Keratinocyte (primary cell): ENCODE data around the gene SBNO1. TPM values are rescaled to one million over a fixed set of nuclear protein-coding genes. Genes with fewer than 3 reads are reported as not detected.

Experiments
- DNase-seq: peaks from one replicate; pipeline ENCODE4 v3.0.0-alpha.2; 2011; ENCODE audit warnings: low read depth, missing footprints, low spot score
- FAIRE-seq: peaks from 2 replicates; lab custom pipeline; 2011; peaks lifted over from hg19 to GRCh38; lab: Jason Lieb, UNC
- H2AFZ ChIP-seq: 2 replicates; pipeline ENCODE4 v1.6.0; 2012; ENCODE audit warnings: low read length, control low read depth, inconsistent platforms; ENCODE audit not compliant: control insufficient read depth
- H3K27ac ChIP-seq: 2 replicates; pipeline ENCODE4 v1.5.1; 2011; ENCODE audit warnings: low read length; ENCODE audit not compliant: control insufficient read depth, insufficient read depth
- H3K27me3 ChIP-seq: 3 replicates; pipeline ENCODE4 v1.6.0; 2011; ENCODE audit warnings: low read length; ENCODE audit not compliant: control insufficient read depth, insufficient read depth; ENCODE audit errors: extremely low read depth
- H3K36me3 ChIP-seq, 2 experiments: 2 replicates in 1 of 2; 3 replicates in 1 of 2; pipeline ENCODE4 v1.5.1; 2011; ENCODE audit warnings: low read length in 2 of 2, mild to moderate bottlenecking in 1 of 2; ENCODE audit not compliant: control insufficient read depth in 2 of 2, insufficient read depth in 2 of 2; ENCODE audit errors: extremely low read depth in 1 of 2
- H3K4me1 ChIP-seq: 3 replicates; pipeline ENCODE4 v1.5.1; 2011; ENCODE audit warnings: low read length; ENCODE audit not compliant: control insufficient read depth, insufficient read depth; ENCODE audit errors: extremely low read depth
- H3K4me2 ChIP-seq: 3 replicates; pipeline ENCODE4 v1.6.0; 2011; ENCODE audit warnings: low read depth, low read length; ENCODE audit not compliant: control insufficient read depth, insufficient read depth; ENCODE audit errors: extremely low read depth
- H3K4me3 ChIP-seq, 3 experiments: fragments of 200-600 bp in 1 of 3; sonication (generic) in 1 of 3; 2 replicates in 2 of 3; 3 replicates in 1 of 3; pipeline ENCODE4 v1.5.1; 2011 to 2016; ENCODE audit warnings: low read length in 3 of 3, mild to moderate bottlenecking in 3 of 3, control low read depth in 2 of 3, inconsistent platforms in 1 of 3, low read depth in 1 of 3, mixed read lengths in 1 of 3, mixed run types in 1 of 3, moderate library complexity in 1 of 3; ENCODE audit not compliant: control insufficient read depth in 2 of 3, insufficient read depth in 2 of 3; ENCODE audit errors: extremely low read depth in 1 of 3
- H3K79me2 ChIP-seq: 2 replicates; pipeline ENCODE4 v1.6.0; 2012; ENCODE audit warnings: low read length; ENCODE audit not compliant: control insufficient read depth, insufficient read depth
- H3K9ac ChIP-seq: 3 replicates; pipeline ENCODE4 v1.6.0; 2011; ENCODE audit warnings: low read length; ENCODE audit not compliant: control insufficient read depth, insufficient read depth; ENCODE audit errors: extremely low read depth
- H3K9me1 ChIP-seq: 3 replicates; pipeline ENCODE4 v1.6.0; 2011; ENCODE audit warnings: low read length; ENCODE audit not compliant: control insufficient read depth, insufficient read depth; ENCODE audit errors: extremely low read depth
- H3K9me3 ChIP-seq: 2 replicates; pipeline ENCODE4 v1.5.1; 2012; ENCODE audit warnings: low read depth, low read length; ENCODE audit not compliant: control insufficient read depth
- H4K20me1 ChIP-seq: 3 replicates; pipeline ENCODE4 v1.6.0; 2011; ENCODE audit warnings: low read length; ENCODE audit not compliant: control insufficient read depth, insufficient read depth; ENCODE audit errors: extremely low read depth
- EZH2 ChIP-seq: IDR thresholded peaks from one replicate; pipeline ENCODE4 v1.6.1; 2012; ENCODE audit warnings: inconsistent platforms, mild to moderate bottlenecking, low read length, moderate library complexity
- dilution Hi-C: fragments of 300-500 bp; cut with MboI; formaldehyde crosslinking; loops from one replicate; pipeline ENCODE4 v1.7.0; 2020; ENCODE audit warnings: low sequenced_read_pairs; ENCODE audit not compliant: extremely low pct_ligation_motif_present
- polyA plus RNA-seq, 5 experiments: library from polyadenylated mRNA; depleted of rRNA in 3 of 5; stranded (reverse) in 3 of 5; stranded (forward) in 1 of 5; unstranded in 1 of 5; fragments of >200 nt; gene quantifications; 1 replicate in 1 of 5; 2 replicates in 3 of 5; 3 replicates in 1 of 5; pipeline versions ENCODE4 v1.2.1 to v1.2.3, GENCODE V29; 2011 to 2012; ENCODE audit warnings: missing spikeins in 2 of 5, low read depth in 1 of 5, low replicate concordance in 1 of 5
- small RNA-seq, 3 experiments: library from RNA; depleted of rRNA; stranded (forward); fragments of <200 nt; gene quantifications; one replicate each; pipeline ENCODE3, GENCODE V24; 2012; ENCODE audit warnings: low read depth in 3 of 3, low replicate concordance in 1 of 3; ENCODE audit not compliant: insufficient read length in 3 of 3

SBNO1 gene
- polyA plus RNA-seq, 1 donor (not counting 4 experiments of a cell fraction or from before 2014, with no cell fraction given): 18.4 TPM

DNA sequence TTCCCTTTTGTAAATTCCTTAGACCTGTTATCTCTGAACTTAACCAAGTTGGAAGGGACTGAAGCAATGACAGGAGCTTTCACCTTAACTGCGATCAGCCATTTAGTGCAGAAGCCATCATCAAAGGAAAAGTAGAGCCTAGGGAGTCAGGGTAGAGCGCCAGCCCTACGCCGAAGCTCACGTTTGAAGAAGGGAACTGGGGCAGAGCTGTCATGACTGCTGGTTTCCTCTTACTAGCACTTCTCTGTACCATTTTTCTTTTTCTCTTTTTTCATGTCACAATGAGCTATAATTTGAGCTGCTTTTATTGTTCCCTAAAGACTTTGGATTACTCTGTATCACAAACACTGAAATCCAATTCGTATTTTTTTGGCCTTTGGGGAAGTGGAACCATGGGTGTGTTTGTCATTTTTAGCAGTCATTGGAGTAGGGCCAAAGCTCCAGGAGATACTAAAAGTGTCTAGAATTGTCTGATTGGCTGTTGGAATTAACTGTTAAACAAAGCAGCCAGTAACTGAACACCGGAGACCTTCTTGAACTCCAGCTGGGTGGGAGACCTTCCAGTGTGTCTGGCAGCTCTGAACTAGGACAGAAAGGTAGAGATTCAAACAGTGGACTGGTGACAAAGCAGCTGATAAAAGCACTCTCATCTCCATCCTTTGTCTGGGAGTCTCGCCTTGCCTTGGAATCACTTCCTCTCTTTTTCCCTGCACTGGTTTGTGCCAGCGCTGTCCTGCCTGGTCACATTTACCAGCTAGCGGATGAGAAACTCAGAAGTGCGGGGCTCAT lies 122.3 kb downstream of the SBNO1 start:
- Histone ChIP-seq H3K4me3 (no peak overlapping the region), H3K36me3 (peaks cover 6 to 9% of the 10 kb centered on the region in 2 experiments), H3K9me3 (no peaks in the 10 kb centered on the region), H3K9me1 (no peaks in the 10 kb centered on the region), H3K4me1 (peaks cover 17% of the 10 kb centered on the region), H3K4me2 (no peak overlapping the region), H4K20me1 (no peaks in the 10 kb centered on the region), H3K79me2 (peaks cover 38% of the 10 kb centered on the region), H3K9ac (no peak overlapping the region), H3K27me3 (no peaks in the 10 kb centered on the region), H3K27ac (no peak overlapping the region), H2AFZ (no peak overlapping the region)
- DNase-seq: no peak
- dilution Hi-C loops: no loop called here
- FAIRE-seq: no peak
- TF ChIP-seq EZH2: no peak

Small RNA genes lying within 50 kb of the gene (small RNA-seq; reads per million reads assigned to genes)
- 0 reads per million in 3 experiments for gene RF00019
- 0 reads per million in 3 experiments for gene RNA5SP375

Other genes with a start within 250 kb of the SBNO1 start
- gene PITPNM2, start 213.8 kb downstream of the SBNO1 start, polyA plus RNA-seq: 0.97 to 2.1 TPM (median 1.4 TPM) in 3 replicates
- 4.7 to 10.7 TPM (median 6.7 TPM) in 3 replicates for gene MPHOSPH9, start 131.7 kb downstream of the SBNO1 start, polyA plus RNA-seq
- 6.9 to 12.3 TPM (median 8.5 TPM) in 3 replicates for gene MTRFR, start 131.4 kb downstream of the SBNO1 start, polyA plus RNA-seq
- 174 to 294 TPM (median 210 TPM) in 3 replicates for gene CDK2AP1, start 93.0 kb downstream of the SBNO1 start, polyA plus RNA-seq
- 19.4 to 39.2 TPM (median 28.6 TPM) in 3 replicates for gene KMT5A, start 19.3 kb upstream of the SBNO1 start, polyA plus RNA-seq
- gene RILPL2, start 71.8 kb upstream of the SBNO1 start, polyA plus RNA-seq: 2.1 to 3.6 TPM (median 3.2 TPM) in 3 replicates
- gene SNRNP35, start 93.3 kb upstream of the SBNO1 start, polyA plus RNA-seq: 9.2 to 17.1 TPM (median 15.2 TPM) in 3 replicates
- 14.8 to 22.2 TPM (median 17.0 TPM) in 3 replicates for gene RILPL1, start 168.9 kb upstream of the SBNO1 start, polyA plus RNA-seq
- gene TMED2, start 219.7 kb upstream of the SBNO1 start, polyA plus RNA-seq: 157 to 245 TPM (median 190 TPM) in 3 replicates
- 19.6 to 25.7 TPM (median 21.5 TPM) in 3 replicates for gene DDX55, start 237.3 kb upstream of the SBNO1 start, polyA plus RNA-seq